Measurements from ENCODE around the gene CFAP46. TPM values are rescaled to one million over a fixed set of nuclear protein-coding genes. Genes with fewer than 3 reads are reported as not detected.

CFAP46 gene
- total RNA-seq, 2 experiments from 2014 or later = not detected

- BruUV-seq (replicated peaks) = no TSS peak
- no peak overlapping the region for H3K4me2 ChIP-seq (ENCODE audit: low read length)
- ChIA-PET CTCF (ENCODE audit: unreplicated experiment) (interaction anchor here (0.6 kb wide), 1 partner anchor 150 kb away, joined by 3 read pairs; no protein-coding TSS in a partner anchor), POLR2A (no interaction called here)
- H3K4me3 ChIP-seq (ENCODE audit: low read depth, low read length, poor library complexity, severe bottlenecking) = no peak overlapping the region
- H2AFZ ChIP-seq (ENCODE audit: low read length) = no peak overlapping the region
- H3K9me3 ChIP-seq (ENCODE audit: low read length) = no peaks in the 10 kb centered on the region
- TF ChIP-seq EZH2phosphoT487 (IDR thresholded peaks at IDR 0.05; ENCODE audit: borderline replicate concordance, low read depth, low read length) (no peak), CTCF (conservative IDR thresholded peaks at IDR 0.05; ENCODE audit: low read length) (no peak)
- no peaks in the 10 kb centered on the region for H3K4me1 ChIP-seq (ENCODE audit: insufficient read depth, low read length, poor library complexity, severe bottlenecking)
- no peak for DNase-seq (ENCODE audit: low spot score)
- no peak overlapping the region for H3K27ac ChIP-seq (ENCODE audit: low read depth, low read length, poor library complexity, severe bottlenecking)
- no peaks in the 10 kb centered on the region for H4K20me1 ChIP-seq (ENCODE audit: insufficient read depth, low read length)
- no peaks in the 10 kb centered on the region for H3K9me2 ChIP-seq (ENCODE audit: insufficient read depth, low read length)
- intact Hi-C loops (cut with micrococcal nuclease; ENCODE audit: unreplicated experiment) = no loop called here
- no peaks in the 10 kb centered on the region for H3K36me3 ChIP-seq (ENCODE audit: insufficient read depth, low read length)
- H3K79me2 ChIP-seq (ENCODE audit: insufficient read depth, low read depth, low read length) = no peaks in the 10 kb centered on the region
Observed at GRCh38 chr10:132802694-132803320, 139.6 kb downstream of the CFAP46 start.

GRCh38 chr10:132802048-132802447 lies 140.3 kb downstream of the CFAP46 start:
- H3K4me1 ChIP-seq (ENCODE audit: insufficient read depth, low read length, poor library complexity, severe bottlenecking) = no peaks in the 10 kb centered on the region
- ChIA-PET CTCF (ENCODE audit: unreplicated experiment) (interaction anchor here (0.6 kb wide), 1 partner anchor 150 kb away, joined by 3 read pairs; no protein-coding TSS in a partner anchor), POLR2A (no interaction called here)
- intact Hi-C loops (cut with micrococcal nuclease; ENCODE audit: unreplicated experiment) = no loop called here
- H2AFZ ChIP-seq (ENCODE audit: low read length) = no peak overlapping the region
- H3K4me3 ChIP-seq (ENCODE audit: low read depth, low read length, poor library complexity, severe bottlenecking) = no peak overlapping the region
- H3K9me2 ChIP-seq (ENCODE audit: insufficient read depth, low read length) = no peaks in the 10 kb centered on the region
- no peak for DNase-seq (ENCODE audit: low spot score)
- H3K9me3 ChIP-seq (ENCODE audit: low read length) = no peaks in the 10 kb centered on the region
- H3K27ac ChIP-seq (ENCODE audit: low read depth, low read length, poor library complexity, severe bottlenecking) = no peak overlapping the region
- no peaks in the 10 kb centered on the region for H3K79me2 ChIP-seq (ENCODE audit: insufficient read depth, low read depth, low read length)
- H4K20me1 ChIP-seq (ENCODE audit: insufficient read depth, low read length) = no peaks in the 10 kb centered on the region
- no peak overlapping the region for H3K4me2 ChIP-seq (ENCODE audit: low read length)
- BruUV-seq (replicated peaks) = no TSS peak
- H3K36me3 ChIP-seq (ENCODE audit: insufficient read depth, low read length) = no peaks in the 10 kb centered on the region
- no peak for TF ChIP-seq EZH2phosphoT487 (IDR thresholded peaks at IDR 0.05; ENCODE audit: borderline replicate concordance, low read depth, low read length)
- no peak for TF ChIP-seq CTCF (conservative IDR thresholded peaks at IDR 0.05; ENCODE audit: low read length)

- no peak overlapping the region for H2AFZ ChIP-seq (ENCODE audit: low read length)
- H4K20me1 ChIP-seq (ENCODE audit: insufficient read depth, low read length) = no peaks in the 10 kb centered on the region
- H3K79me2 ChIP-seq (ENCODE audit: insufficient read depth, low read depth, low read length) = no peaks in the 10 kb centered on the region
- DNase-seq (ENCODE audit: low spot score) = no peak
- BruUV-seq (replicated peaks) = no TSS peak
- no peaks in the 10 kb centered on the region for H3K9me2 ChIP-seq (ENCODE audit: insufficient read depth, low read length)
- H3K9me3 ChIP-seq (ENCODE audit: low read length) = no peaks in the 10 kb centered on the region
- no peak overlapping the region for H3K4me3 ChIP-seq (ENCODE audit: low read depth, low read length, poor library complexity, severe bottlenecking)
- H3K4me2 ChIP-seq (ENCODE audit: low read length) = no peak overlapping the region
- H3K27ac ChIP-seq (ENCODE audit: low read depth, low read length, poor library complexity, severe bottlenecking) = no peak overlapping the region
- H3K4me1 ChIP-seq (ENCODE audit: insufficient read depth, low read length, poor library complexity, severe bottlenecking) = no peaks in the 10 kb centered on the region
- intact Hi-C loops (cut with micrococcal nuclease; ENCODE audit: unreplicated experiment) = no loop called here
- POLR2A ChIA-PET = no interaction called here
- H3K36me3 ChIP-seq (ENCODE audit: insufficient read depth, low read length) = no peaks in the 10 kb centered on the region
- no peak for TF ChIP-seq EZH2phosphoT487 (IDR thresholded peaks at IDR 0.05; ENCODE audit: borderline replicate concordance, low read depth, low read length)
- no peak for TF ChIP-seq CTCF (conservative IDR thresholded peaks at IDR 0.05; ENCODE audit: low read length)
- CTCF ChIA-PET (ENCODE audit: unreplicated experiment) = no interaction called here
Observed at GRCh38 chr10:132799865-132800264, 142.5 kb downstream of the CFAP46 start.
